Right lobe of liver (tissue), 4 donors: ENCODE measurements around the gene XRCC3.

ENCODE experiments used
- POLR2A ChIP-seq: fragments of 450-650 bp; IDR thresholded peaks from one replicate; pipeline ENCODE4 v1.6.1; 2017; ENCODE audit warnings: antibody characterized with exemption, mild to moderate bottlenecking
- TF ChIP-seq, protein P1 (sequence below), 4 donors: fragments of 200-600 bp in 3 of 4; fragments of 450-650 bp in 1 of 4; IDR thresholded peaks; one replicate each; pipeline versions ENCODE4 v1.5.1 to v1.8.0; 2016 to 2022; ENCODE audit warnings: antibody characterized with exemption in 4 of 4, mild to moderate bottlenecking in 2 of 4
- donor health status: DM: no; HTN: no; CAD: no.
- donor health status: DM: no; HTN: no; CAD: no.
- donor health status: DM: no; HTN: yes; CAD: no.

- TF ChIP-seq, protein P1, sequence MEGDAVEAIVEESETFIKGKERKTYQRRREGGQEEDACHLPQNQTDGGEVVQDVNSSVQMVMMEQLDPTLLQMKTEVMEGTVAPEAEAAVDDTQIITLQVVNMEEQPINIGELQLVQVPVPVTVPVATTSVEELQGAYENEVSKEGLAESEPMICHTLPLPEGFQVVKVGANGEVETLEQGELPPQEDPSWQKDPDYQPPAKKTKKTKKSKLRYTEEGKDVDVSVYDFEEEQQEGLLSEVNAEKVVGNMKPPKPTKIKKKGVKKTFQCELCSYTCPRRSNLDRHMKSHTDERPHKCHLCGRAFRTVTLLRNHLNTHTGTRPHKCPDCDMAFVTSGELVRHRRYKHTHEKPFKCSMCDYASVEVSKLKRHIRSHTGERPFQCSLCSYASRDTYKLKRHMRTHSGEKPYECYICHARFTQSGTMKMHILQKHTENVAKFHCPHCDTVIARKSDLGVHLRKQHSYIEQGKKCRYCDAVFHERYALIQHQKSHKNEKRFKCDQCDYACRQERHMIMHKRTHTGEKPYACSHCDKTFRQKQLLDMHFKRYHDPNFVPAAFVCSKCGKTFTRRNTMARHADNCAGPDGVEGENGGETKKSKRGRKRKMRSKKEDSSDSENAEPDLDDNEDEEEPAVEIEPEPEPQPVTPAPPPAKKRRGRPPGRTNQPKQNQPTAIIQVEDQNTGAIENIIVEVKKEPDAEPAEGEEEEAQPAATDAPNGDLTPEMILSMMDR (IDR thresholded peaks at IDR 0.05), result no peak
- TF ChIP-seq POLR2A, result no peak
Measured at GRCh38 chr14:103738701-103739451, 23.6 kb upstream of the XRCC3 start.
